Measurements from ENCODE around the gene ATRIP.

Gene ATRIP

GRCh38 chr3:48410205-48411040 lies 36.1 kb upstream of the ATRIP start:
- no peak for DNase-seq

DNA sequence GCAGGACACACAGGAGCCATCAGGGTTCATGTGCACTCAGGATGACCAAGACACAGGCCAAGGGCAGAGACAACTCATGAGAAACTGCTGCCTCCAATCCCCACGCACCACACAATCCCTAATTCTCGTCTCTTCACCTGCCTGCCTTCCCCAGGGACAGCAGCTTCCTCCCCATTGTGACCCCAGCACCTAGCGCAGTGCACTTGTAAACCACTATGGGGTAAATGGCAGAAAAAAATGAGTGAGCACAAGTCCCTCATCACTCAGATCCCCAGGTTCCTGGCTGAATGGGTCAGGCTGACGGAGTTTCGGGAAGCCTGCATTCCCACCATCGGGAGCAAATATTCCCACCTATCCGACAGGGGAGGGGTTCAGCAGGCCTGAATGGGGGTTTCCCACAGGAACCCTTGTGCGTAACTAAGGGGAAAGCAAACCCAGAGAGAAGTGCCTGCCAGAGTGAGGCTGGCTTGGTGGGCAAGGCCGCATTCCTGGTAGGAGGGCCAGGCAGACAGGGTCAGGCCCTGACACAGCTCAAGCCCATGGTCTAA lies 35.4 kb upstream of the ATRIP start:
- DNase-seq, result no peak

GRCh38 chr3:48411606-48412374 lies 34.7 kb upstream of the ATRIP start:
- no peak for DNase-seq

GRCh38 chr3:48412375-48413001 lies 34.0 kb upstream of the ATRIP start:
- no peak for DNase-seq

DNA sequence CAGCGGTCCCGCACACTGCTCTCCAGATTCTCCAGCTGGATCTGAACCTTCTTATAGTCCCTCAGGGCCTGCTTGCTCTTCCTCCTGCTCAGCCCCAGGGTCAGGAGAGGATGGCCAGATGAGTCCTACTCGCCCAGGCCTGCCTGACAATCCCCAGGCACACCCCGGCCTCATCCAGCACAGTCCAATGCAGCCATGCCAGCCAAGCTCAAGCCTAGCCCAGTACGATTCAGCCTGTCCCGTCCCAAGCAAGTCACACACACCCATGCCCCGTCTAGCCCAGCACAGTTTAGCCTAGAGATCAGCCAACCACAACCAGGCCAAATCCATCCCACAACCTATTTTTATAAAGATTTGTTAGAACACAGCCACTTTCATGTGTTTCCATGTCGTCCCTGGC lies 33.5 kb upstream of the ATRIP start:
- DNase-seq, result no peak

DNA sequence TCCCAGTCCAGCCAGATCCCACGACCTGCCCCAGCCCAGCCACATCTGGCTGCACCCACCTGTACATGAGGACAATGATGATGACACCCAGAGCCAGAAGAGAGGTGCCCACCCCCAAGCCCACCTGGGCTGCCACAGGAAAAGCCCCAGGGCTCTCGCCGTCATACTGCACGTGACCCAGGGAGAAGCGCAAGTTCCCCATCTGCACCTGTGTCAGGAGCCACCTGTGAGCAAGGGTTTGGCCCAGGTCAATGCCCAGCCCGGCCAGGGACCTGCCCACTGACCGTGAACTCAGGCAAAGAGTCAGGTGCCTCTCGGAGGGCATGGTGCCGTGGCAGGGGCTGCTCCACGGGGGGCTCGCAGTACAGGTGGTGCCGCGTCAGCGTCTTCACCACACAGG lies 32.9 kb upstream of the ATRIP start:
- DNase-seq, result no peak

GRCh38 chr3:48414376-48415250 lies 31.9 kb upstream of the ATRIP start:
- no peak for DNase-seq

GRCh38 chr3:48415251-48415953 lies 31.1 kb upstream of the ATRIP start:
- DNase-seq, result no peak

DNA sequence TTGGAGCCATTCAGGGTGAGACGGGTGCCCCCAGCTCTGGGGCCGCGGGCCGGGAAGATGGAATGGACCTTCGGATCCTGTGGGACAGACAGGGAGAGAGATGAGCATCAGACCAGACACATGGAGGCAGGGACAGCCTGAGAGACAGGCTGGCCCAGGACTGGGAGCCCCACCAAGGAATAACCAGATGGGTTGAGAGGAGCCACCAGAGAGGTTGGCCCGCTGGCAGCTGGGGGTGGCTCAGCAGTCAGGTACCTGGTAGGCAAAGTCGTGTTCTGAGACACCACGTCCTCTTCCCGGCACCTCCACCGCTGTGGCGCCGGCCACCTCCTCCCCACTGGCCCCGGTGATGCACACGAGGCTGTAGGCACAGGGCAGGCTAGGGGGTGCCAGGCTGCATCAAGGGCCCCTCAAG lies 30.4 kb upstream of the ATRIP start:
- no peak for DNase-seq

DNA sequence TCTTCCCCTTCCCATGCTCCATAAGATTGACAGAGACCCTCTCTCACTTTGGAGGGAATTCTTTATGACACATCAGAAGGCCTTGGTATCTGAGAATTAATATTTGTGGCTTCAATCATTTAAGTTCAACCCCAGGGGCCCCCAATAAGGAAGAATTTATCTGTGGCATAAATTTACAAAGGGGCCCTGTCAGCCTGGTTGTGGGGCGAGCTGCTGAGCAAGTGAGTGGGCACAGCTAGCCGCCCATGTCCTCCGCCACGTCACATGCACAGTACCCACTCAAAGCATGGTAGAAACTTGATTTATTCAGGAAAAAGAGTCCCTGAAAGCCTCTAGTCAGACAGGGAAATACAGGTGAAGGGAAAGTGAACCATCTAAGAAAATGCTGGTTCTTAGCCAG lies 30.0 kb upstream of the ATRIP start:
- no peak for DNase-seq

GRCh38 chr3:48417529-48418108 lies 28.9 kb upstream of the ATRIP start:
- no peak for DNase-seq

DNA sequence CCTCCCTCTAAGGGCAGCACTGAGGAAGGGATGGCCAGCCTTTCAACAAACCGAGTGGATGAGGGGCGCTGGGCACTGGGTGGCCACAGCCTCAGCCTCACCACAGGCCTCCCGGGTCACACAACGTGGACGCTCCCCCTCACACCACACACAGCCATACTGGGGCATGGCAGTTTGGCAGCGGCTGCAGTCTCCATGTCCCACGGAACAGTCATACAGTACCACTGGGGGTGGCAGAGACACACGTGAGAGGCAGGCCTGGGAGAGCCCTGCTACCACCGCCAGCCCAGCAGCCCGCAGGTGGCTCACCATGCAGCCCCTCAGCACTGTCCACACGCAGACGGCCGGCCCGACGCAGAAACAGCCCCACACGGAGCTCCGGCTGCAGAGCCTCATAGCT lies 28.4 kb upstream of the ATRIP start:
- DNase-seq, result no peak

GRCh38 chr3:48418651-48419050 lies 27.9 kb upstream of the ATRIP start:
- no peak for DNase-seq

- DNase-seq, result no peak
Measured at GRCh38 chr3:48419149-48419548, 27.4 kb upstream of the ATRIP start.

- DNase-seq, result no peak
Measured at GRCh38 chr3:48419597-48419996, 26.9 kb upstream of the ATRIP start.

GRCh38 chr3:48420561-48420960 lies 26.0 kb upstream of the ATRIP start:
- DNase-seq, result no peak

- DNase-seq, result no peak
Measured at GRCh38 chr3:48422272-48422671, 24.3 kb upstream of the ATRIP start.

DNA sequence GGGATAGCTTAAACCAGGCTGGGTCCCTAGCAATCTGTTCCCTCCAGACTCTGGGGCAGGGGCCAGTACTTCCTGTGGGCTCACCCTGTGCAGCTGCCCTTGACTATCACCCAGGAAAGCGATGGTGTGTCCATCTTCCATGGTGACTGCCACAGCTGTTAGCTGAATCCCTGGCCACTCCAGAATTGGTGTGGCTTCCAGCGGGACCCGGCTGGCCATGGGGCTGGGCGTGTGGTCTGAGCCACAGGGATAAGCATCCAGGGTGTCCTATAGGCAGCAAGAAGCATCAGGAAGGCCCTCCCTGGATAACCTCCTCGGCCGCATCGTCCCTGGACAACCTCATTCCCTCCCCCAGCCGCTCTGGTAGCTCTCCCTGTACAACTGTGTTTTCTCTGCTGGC lies 23.9 kb upstream of the ATRIP start:
- DNase-seq, result no peak

DNA sequence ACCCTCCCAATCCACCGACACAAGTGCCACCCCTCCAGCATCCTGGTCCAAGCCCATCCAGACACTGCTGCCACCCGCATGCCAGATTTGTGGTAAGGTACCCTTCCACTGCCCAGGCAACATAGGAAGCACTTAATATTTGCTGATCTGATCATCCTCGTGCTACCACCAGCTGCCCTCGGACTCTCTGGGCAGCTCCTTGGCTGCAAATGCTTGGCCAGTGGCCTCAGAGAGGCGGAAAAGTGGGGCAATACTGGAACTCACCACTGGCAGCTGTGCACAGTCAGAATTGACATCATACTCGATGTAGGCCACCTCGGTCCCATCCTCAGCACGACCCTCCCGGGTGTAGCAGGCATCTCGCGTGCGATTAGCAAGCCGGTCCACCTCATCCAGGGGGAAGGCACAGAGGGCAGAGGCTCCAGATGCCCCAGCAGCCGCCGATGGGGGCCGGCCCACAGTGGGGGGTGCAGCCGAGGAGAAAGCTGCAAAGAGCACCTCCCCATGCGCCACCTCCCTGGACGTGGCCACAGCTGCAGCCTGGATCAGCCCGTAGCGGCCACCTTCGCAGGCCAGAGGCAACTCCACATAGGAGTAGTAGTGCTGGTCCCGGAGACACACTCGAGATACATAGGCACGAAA lies 23.2 kb upstream of the ATRIP start:
- DNase-seq, result no peak

GRCh38 chr3:48423883-48424695 lies 22.4 kb upstream of the ATRIP start:
- no peak for DNase-seq
